GM21786 (cell line): Measurements from ENCODE around the gene HEXD.
"Not testable (repeated sequence)": the region's sequence is repeated elsewhere in the genome, so short reads cannot be mapped to it uniquely, and the experiment has no call there.

Experiments used
- ATAC-seq: cut with Tn5 transposase; IDR thresholded peaks from one replicate; pipeline ENCODE4 v1.9.1; 2021; ENCODE audit not compliant: unreplicated experiment

The HEXD gene

GRCh38 chr17:82396601-82397435 is 21.3 kb upstream of the HEXD start:
- ATAC-seq, result no peak

GRCh38 chr17:82397449-82398335 is 20.5 kb upstream of the HEXD start:
- no peak for ATAC-seq

- no peak for ATAC-seq
Measured at GRCh38 chr17:82399041-82399441, 19.1 kb upstream of the HEXD start.

GRCh38 chr17:82399601-82400101 is 18.5 kb upstream of the HEXD start:
- ATAC-seq, result no peak

GRCh38 chr17:82400206-82400605 is 17.9 kb upstream of the HEXD start:
- no peak for ATAC-seq

- no peak for ATAC-seq
Measured at GRCh38 chr17:82400830-82401229, 17.3 kb upstream of the HEXD start.

- ATAC-seq, result peak; percentile 80
Measured at GRCh38 chr17:82402865-82403264, 15.3 kb upstream of the HEXD start.

- ATAC-seq, result no peak
Measured at GRCh38 chr17:82403662-82404660, 14.2 kb upstream of the HEXD start.

GRCh38 chr17:82405051-82405450 is 13.1 kb upstream of the HEXD start:
- no peak for ATAC-seq

GRCh38 chr17:82406131-82406671 is 11.9 kb upstream of the HEXD start:
- no peak for ATAC-seq

GRCh38 chr17:82407255-82407654 is 10.9 kb upstream of the HEXD start:
- no peak for ATAC-seq

- ATAC-seq, result no peak
Measured at GRCh38 chr17:82408288-82408937, 9.7 kb upstream of the HEXD start.

- ATAC-seq, result no peak
Measured at GRCh38 chr17:82408938-82409318, 9.2 kb upstream of the HEXD start.

GRCh38 chr17:82410014-82410716 is 8.0 kb upstream of the HEXD start:
- no peak for ATAC-seq

GRCh38 chr17:82411396-82412053 is 6.6 kb upstream of the HEXD start:
- no peak for ATAC-seq

GRCh38 chr17:82412081-82412480 is 6.1 kb upstream of the HEXD start:
- not testable (repeated sequence) for ATAC-seq

- no peak for ATAC-seq
Measured at GRCh38 chr17:82412535-82413520, 5.3 kb upstream of the HEXD start.
